ENCODE results near the gene AMPD3.

Gene AMPD3

DNA sequence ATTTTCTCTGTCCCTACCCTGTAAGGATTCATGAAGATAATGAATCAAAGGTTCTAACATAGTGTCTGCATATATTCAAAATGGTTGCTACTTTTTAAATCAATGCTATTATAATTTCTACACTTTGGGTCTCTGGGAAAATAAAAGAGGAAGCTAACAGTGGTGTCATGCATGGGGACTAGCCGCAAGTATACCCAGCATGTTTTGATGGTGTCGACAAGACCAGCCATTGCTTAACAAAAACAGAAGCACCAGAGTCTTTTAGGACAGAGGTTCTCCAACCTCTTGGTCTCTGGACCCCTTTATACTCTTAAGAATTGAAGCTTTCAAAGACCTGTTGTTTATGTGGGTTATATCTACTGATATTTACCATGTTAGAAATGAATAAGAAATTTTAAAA is 48.2 kb downstream of the AMPD3 start:
- no peak for DNase-seq (ENCODE audit: low read depth, low spot score)

DNA sequence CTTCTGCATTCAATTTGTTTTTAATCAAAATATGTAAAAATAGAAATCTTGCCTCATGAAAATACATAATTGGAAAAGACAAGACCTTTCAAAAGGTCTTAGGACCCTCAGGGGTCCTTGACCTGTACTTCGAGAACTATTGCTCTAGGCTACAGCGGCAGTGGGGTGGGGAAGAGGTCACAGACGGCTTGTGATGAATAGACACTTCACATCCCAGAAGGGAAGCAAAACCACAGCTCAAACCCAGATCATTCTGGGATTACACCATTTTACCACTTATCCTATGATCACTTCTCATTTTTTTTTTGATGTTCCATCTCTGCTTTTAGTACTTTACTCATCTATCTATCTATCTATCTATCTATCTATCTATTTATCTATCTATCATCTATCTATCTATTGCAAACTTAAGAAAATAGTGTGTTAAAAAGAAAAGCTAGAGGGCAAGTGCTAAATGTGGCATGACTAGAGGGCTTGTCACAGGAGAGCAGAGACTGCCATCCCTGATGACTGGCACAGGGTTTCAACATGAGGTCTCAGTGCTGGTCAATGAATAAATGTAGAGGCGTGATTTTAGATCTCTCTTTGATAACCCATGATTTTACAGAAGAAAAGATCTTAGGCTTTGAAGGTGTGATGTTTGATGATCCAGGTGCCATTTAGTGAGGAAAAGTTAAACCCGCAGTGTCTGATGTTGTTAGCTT is 48.9 kb downstream of the AMPD3 start:
- no peak for DNase-seq (ENCODE audit: low read depth, low spot score)

DNA sequence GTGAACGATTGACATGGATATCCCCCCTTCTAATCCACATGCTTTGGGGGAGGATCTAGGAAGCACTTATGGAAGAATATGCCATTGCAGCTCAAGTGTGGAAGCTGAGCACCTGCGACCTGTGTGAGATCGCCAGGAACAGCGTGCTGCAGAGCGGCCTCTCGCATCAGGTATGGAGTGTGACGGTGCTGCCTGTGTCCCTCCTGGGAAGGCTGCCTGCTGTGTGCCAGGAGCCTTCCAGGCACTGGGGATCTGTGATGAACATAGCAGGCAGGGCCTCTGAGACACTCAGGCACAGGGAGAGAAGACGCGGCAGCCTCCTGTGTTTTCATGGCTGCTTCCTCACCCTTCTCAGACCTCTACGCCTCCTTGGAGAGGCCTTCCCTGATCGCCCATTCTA is 49.4 kb downstream of the AMPD3 start:
- no peak for DNase-seq (ENCODE audit: low read depth, low spot score)

DNA sequence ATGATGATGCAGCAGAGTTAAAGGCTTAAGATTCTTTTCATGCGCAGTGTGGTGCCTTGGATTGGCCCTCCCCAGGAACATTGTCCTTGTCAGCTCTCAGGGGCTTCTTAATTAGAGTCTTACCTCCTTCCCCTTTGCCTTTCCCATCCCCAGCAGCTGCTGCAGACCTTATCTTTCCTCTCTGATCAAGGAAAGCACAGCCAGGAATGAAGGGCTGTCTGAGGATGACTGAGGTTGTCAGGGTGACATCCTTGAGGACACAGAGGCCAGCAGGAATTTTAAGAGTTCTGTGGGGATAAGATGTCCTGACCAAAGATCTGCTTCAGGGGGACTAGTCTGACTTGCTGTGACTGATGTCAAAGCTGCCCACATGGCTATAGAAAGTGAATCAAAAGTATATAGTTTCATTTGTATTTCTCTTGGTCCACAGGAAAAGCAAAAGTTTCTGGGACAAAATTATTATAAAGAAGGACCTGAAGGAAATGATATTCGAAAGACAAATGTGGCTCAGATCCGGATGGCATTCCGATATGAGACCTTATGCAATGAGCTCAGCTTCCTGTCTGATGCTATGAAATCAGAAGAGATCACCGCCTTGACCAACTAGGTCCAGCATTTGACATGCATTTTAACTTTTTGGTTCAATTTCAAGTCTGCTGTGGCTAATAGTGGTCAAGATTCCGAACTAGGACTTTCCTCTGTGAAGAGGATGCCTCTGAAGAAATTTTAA is 50.4 kb downstream of the AMPD3 start:
- DNase-seq (ENCODE audit: low read depth, low spot score), result no peak

DNA sequence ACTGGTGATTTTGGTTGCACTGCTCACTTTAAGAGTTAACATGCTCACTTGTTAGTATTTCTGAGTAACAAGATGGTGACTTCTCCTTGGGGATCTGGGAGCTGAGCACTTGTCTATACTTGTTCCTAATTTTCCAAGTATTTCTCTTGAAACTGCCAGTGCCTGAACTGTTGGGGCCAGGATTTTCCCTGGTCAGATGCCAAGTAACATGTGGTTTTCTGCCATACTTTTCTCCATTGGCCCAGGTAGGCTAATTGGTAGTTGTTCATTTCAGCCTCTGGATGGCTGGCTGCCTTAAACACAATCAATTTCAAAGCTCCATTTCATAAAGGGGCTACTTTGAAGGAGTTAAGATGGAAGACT is 50.9 kb downstream of the AMPD3 start:
- DNase-seq (ENCODE audit: low read depth, low spot score), result no peak

DNA sequence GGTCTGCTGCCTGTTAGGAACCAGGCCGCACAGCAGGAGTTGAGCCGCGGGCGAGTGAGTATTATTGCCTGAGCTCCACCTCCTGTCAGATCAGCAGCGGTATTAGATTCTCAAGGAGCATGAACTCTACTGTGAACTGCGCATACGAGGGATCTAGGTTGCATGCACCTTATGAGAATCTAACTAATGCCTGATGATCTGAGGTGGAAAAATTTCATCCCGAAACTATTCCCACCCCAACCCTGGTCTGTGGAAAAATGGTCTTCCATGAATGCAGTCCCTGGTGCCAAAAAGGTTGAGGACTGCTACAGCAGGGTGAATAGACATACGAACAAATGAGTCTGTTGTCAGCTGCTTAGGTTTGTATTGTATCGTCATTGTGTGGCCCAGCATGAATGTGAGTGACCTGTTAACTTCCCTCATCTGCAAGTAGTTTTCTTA is 56.1 kb downstream of the AMPD3 start:
- no peak for DNase-seq (ENCODE audit: low read depth, low spot score)

DNA sequence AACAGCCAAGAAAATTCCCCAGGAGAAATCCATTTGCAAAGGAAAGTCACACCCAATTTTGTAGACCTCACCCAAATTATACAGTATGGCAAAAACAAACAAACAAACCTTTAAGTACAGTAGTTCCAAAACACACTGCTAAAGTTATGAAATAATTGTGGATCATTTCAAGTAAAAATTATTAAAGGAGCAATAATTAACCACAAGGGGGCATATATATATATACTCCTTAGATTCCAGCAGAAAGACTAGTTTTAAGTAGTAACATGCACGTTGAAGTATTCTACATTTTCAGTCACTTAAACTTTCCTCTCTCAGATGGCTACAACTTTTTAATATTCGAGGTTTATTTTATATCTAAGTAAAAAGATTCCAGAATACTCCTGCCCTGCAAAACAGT is 59.1 kb downstream of the AMPD3 start:
- DNase-seq (ENCODE audit: low read depth, low spot score), result no peak

DNA sequence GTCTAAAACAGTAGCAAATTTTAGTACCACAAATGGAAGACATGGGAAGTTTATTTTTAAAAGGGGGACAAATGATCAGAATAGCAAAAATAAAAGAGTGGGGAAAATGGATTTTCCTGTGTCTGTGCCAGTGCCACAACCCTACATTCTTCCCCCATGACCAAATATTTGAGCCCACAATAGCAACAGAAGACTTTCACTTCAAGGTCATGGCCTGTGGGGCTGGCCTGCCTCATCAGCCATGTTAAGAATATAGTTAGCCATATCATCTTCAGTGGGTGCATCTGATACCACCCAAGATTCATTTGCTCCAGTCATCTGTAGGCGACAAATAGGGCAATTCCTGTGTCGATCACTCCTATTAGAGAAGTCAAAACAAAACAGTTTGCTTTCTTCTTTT is 59.6 kb downstream of the AMPD3 start:
- no peak for DNase-seq (ENCODE audit: low read depth, low spot score)

DNA sequence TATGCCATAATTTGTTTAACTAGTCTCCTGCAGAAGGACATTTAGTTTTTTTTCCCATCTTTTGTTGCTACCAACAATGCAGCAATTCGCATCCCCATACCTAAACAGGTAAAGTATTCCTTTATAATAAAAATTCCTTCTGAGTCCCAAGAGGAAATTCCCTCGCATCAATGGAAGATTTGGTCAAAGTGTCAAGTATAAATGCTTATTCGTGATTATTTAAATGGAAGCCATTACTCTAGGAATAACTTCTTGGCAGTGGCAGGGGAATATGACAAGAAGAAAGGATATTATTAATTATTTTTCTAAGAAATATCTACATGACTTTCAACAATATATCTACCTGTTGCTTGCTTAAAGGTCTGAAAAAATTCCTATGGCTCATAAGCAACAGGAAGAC is 60.4 kb downstream of the AMPD3 start:
- no peak for DNase-seq (ENCODE audit: low read depth, low spot score)

DNA sequence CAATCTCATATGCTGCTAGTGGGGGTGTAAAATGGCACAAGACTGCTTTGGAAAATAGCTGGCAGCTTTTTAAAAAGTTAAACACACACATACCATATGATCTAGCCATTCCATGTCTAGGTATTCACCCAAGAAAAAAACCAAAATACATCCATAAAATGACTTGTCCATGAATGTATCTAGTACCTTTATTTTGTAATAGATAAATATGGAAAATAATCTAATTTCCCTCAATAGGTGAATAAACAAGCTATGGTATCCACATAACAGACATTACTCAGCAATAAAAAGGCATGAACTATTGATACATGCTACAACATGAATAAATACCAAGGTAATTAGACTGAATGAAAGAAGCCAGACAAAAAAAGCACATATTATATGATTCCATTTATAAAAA is 63.1 kb downstream of the AMPD3 start:
- DNase-seq (ENCODE audit: low read depth, low spot score), result no peak

DNA sequence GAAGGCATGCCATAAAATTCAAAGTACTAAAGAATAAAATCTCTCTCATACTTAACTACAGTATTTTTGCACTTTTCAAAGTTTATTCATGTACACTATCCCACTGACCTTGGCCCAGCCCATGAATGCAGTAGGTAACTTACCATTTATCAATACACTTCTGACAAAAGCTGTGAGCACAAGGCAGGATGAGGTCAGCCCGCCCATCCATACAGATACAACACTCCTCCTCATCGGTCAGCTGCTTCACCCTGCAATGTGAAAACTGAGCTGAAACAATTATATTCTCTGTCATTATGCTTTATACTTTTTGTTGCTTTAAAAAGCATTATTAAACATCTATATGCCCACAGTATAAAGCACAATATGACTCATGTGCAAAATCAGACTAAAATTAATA is 63.8 kb downstream of the AMPD3 start:
- DNase-seq (ENCODE audit: low read depth, low spot score), result no peak

DNA sequence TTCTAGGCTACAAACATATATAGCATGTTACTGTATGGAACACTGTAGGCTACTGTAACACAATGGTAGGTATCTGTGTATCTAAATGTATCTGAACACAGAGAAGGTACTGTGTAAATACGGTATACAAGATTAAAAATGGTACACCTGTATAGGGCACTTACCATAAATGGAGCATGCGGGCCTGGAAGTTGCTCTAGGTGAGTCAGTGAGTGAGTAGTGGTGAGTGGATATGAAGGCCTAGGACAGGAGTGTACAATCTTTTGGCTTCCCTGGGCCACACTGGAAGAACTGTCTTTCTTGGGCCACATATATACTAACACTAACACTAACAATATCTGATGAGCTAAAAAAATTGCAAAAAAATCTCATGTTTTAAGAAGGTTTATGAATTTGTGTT is 64.6 kb downstream of the AMPD3 start:
- no peak for DNase-seq (ENCODE audit: low read depth, low spot score)

DNA sequence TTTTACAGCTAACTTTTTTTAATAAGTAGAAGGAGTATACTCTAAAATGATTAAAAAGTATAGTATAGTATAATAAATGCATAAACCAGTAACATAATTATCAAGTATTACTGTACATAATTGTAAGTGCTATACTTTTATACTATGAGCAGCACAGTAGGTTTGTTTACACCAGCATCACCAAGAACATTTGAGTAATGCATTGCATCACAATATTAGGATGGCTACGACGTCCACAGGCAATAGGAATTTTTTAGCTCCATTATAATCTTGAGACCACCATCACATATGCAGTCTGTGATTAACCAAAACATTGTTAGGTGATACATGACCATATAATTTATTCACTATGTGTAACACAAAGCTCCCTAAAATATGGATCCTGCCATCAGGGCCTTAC is 65.5 kb downstream of the AMPD3 start:
- no peak for DNase-seq (ENCODE audit: low read depth, low spot score)

DNA sequence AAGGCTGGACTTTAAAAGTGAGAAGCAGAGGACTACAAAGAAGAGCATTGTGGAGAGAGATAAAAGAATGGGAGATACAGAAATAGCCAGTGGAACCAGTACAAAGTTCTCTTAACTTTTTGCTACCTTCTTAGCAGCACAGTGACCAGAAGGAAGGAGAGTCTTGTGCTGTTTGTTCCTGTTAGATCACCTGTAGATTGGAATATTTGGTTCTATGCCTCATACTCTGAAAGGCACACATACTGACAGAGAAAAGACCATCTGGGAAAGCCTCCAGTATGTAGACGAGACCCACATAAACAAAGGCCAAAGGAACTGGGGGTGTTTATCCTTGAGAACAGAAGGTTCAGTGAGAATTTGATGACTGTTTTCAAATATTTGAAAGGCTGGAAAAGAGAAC is 67.2 kb downstream of the AMPD3 start:
- no peak for DNase-seq (ENCODE audit: low read depth, low spot score)

DNA sequence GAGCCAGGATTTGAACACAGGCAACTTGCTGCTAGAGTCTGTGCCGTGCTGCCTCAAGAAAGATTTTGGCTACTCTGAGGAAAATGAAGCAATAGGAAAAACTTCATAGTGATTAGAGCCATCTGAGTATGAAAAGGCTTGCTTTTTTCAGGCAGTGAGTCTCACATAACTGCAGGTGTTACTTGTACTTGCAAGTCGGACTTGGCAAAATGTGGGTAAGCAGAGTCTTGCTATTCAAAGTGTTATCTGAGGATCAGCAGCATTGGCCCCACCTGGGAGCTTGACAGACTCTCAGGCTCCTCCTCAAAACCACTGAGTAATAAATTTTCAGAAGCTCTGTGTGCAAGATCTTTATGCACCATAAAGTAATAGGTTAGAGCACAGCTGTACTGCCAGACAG is 67.9 kb downstream of the AMPD3 start:
- no peak for DNase-seq (ENCODE audit: low read depth, low spot score)

DNA sequence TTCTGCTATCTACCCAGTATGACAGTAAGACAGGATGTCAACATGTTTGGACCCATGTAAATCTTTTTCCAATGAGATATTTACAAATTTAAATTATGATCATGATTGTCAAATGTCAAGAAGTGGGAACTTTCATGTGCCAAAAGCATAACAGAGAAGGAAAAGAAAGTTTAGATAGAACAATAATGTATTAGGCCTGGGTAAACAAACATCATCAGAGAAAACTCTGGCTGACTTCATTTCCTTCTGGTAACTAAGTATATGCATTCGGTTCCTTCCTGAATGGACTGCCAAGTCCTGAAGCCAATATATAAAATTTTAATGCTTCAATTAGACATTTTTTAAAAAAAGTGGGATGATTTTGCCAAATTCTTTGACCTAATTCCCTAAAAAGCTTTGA is 69.4 kb downstream of the AMPD3 start:
- DNase-seq (ENCODE audit: low read depth, low spot score), result no peak

DNA sequence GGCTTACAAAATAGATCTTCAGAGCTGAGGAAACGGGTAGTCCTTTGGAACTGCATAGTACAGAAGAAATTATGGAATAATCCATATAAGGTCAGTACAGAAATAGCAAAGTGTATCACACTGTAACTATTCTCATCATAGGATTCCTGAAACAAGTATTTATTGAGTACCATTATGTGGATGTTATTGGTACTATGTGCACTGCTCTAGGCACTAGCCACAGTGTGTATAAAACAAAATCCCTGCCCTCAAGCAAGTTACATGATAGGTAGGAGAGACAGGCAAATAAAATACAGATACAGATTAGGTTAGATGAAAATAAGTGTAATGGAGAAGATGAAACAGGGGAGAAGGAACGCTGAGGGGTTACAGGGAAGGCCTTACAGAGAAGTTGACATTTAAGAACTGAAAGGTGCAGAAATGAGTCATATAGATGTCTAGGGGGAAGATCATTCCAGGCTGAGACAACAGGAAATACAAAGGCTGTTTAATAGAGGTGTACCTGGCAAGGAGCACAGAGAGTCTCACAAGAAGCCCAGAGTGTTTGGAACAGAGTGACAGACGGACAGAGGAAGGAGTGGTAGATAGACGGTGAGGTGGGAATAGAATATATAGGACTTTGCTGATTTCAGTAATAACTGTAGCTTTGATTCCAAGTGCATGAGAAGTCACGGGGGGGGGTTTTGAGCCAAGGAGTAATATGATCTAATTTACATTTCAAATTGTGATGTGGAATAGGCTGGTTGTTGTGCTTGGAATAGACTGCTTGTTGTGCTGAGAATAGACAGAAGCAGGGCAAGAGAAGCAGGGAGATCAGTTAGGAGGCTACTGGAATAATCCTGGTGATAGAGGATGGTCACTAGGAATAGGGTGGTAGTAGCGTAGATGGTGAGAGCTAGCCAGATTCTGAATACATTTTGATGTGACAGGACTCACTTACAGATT is 72.2 kb downstream of the AMPD3 start:
- DNase-seq (ENCODE audit: low read depth, low spot score), result no peak

DNA sequence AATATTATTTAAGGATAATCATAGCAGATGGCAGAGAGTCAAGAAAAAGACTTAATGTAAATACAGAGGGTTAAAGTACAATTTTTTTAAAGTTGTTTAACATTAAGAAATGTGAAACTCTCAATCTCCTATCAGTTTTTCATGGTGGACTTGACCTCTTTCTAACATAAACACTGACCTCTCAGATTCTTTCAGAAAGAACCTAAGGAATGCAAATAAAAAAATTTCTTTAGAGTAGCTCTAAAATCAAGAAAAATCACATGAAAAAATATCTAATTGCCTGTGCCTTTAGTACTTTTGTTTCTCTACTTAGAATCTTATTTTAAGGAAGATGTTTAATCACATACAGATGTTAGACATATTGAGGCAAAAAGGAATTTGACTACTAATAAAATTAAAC is 73.1 kb downstream of the AMPD3 start:
- no peak for DNase-seq (ENCODE audit: low read depth, low spot score)

DNA sequence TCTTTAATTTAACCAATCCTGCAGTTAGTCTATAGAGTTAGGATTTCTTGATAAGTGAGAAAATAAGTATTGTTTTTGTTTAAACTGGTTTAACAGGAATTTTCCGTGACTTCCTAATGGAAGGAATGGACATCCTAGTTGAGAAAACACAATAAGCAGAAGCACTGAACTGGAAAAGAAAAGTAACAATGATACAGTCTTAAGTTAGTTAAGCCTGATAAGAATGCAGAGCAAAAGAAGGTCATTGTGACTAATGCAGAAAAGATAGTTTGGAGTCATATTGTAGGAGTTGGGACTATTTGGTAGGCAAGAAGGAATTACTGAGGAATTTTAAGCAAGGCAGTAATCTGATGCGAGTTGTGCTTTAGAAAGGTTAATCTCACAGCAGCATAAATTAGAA is 74.2 kb downstream of the AMPD3 start:
- DNase-seq (ENCODE audit: low read depth, low spot score), result no peak

DNA sequence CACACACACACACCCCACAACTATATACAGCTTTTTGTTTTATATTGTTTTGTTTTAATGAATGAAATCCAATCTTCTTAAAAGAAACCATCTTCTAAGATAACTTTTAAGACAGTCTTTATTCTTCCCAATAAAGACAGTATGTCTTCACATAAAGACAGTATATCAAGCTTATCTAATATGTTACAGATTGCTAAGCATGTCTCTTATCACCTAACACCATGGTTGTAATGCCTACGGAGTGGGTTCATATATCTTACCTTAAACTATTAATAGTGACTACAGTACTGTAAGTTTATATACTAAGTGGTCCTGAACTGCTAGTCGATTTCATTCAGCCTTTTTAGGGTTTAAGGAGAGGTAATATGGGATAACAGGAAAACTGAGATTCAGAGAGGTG is 77.5 kb downstream of the AMPD3 start:
- DNase-seq (ENCODE audit: low read depth, low spot score), result no peak

DNA sequence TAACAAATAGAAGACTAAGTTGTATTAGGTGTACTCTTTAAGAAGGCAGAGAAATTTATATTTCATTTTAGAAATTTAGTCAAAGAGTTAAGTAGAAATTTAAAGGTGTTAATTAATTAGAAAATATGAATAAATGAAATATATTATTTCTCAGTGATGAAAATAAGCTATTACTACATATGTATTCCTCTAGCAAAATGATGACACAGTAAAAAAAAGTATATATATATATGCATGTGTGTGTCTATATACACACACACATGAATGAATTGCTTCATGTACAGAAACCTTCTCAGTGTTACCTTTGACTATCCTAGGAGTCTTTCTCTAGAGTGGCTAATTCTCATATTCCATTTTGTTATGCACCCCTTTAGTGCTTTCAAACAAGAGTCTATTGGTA is 78.3 kb downstream of the AMPD3 start:
- no peak for DNase-seq (ENCODE audit: low read depth, low spot score)

DNA sequence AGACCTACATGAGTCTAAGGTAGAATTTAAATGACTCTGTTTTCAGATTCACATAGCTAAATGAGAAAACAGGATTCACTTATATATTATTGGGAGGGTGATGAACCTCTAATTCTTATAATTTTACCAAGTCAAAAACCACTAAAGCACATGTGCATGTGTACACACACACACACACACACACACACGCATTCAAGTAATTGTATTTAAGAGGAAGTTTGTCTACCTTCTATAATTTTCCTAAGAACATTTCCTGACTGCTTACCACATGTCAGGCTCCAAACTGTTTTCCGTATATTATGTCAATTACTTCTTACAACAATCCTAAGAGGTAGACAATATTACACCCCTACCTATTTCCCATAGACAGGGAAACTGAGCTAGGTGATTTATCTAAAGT is 79.3 kb downstream of the AMPD3 start:
- DNase-seq (ENCODE audit: low read depth, low spot score), result no peak

DNA sequence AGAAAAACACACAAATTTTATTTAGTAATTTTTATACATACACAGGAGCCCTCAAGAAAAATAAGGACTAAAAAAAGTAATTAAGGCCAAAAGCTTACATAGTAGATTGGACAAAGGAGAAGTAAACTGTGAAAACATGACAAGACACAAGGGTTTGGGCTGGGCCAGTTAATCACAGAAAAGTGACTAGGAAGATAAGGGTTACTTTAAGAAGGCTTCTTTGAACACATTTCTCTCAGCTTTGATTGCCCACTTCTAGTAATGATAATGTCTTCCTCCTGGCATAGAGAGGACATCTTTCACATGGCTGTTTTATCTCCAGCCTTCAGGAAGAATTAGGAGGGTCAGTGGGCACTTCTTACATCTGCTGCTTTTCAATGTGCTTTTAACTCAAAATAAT is 82.5 kb downstream of the AMPD3 start:
- no peak for DNase-seq (ENCODE audit: low read depth, low spot score)
